Measurements from ENCODE around the gene TEKT2. TPM values are rescaled to one million over a fixed set of nuclear protein-coding genes. Genes with fewer than 3 reads are reported as not detected.

TEKT2 gene
- total RNA-seq, 1 experiment from 2014 or later: 0.20 TPM

DNA sequence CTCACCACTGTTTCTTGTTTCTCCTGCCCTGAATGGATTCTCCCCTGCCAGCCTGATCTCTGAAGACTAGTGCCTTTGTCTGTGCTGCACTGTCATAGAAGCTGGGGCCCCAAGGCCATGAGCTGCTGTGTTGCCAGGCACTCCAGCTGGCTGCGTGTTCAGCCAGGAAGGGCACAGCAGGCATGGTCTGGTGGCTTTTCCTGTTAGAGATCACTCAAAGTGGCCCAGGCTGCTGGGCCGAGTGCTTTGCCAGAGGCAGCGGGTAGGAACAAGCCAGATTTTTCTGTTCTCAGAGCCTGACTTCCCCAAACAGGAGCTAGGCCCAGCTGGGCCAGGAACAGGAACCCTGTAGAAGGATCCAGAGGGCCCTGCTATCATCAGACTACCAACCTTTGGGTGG is 10.0 kb downstream of the TEKT2 start:
- H2AK5ac ChIP-seq (ENCODE audit: insufficient read length, low read length): no peak overlapping the region
- H2BK5ac ChIP-seq (ENCODE audit: insufficient read length, low read length): no peak overlapping the region
- DNase-seq: no peak
- H4K91ac ChIP-seq (ENCODE audit: insufficient read length, low read depth, low read length): no peak overlapping the region
- no peak overlapping the region for H3K4me3 Mint-ChIP-seq
- H3T11ph ChIP-seq (ENCODE audit: low read length): no peak overlapping the region
- H3K79me2 ChIP-seq (ENCODE audit: insufficient read depth, low read length): peaks cover 2% of the 10 kb centered on the region; the same call in 1 of the 2 replicates
- no peak overlapping the region for H3K18ac ChIP-seq (ENCODE audit: insufficient read length, low read depth, low read length)
- no peaks in the 10 kb centered on the region; a peak in 1 of 5 replicates for H3K9me3 Mint-ChIP-seq
- H3K4me2 ChIP-seq (ENCODE audit: insufficient read depth, insufficient read length, low read length): no peak overlapping the region
- H4K5ac ChIP-seq (ENCODE audit: insufficient read length, low read depth, low read length): no peak overlapping the region
- H3K4me1 ChIP-seq (ENCODE audit: insufficient read depth, low read length): no peaks in the 10 kb centered on the region
- no peak overlapping the region for H2BK20ac ChIP-seq (ENCODE audit: low read depth, low read length, poor library complexity, severe bottlenecking)
- WGBS (ENCODE audit: extremely low coverage, insufficient read length, low lambda C conversion rate): no CpG with 5 or more reads among the region's 3 CpGs
- H3K23ac ChIP-seq (ENCODE audit: insufficient read length, low read depth, low read length): no peak overlapping the region
- H3K27me3 ChIP-seq (ENCODE audit: insufficient read depth, low read length): no peaks in the 10 kb centered on the region
- no peak overlapping the region for H3K27ac ChIP-seq (ENCODE audit: insufficient read length, low read depth, low read length)
- no peak for TF ChIP-seq CTCF (conservative IDR thresholded peaks at IDR 0.05)
- no peaks in the 10 kb centered on the region for H3K9me3 ChIP-seq (ENCODE audit: control insufficient read depth, low read depth, low read length)
- H3K4ac ChIP-seq (ENCODE audit: low read depth, low read length): no peak overlapping the region
- no peak overlapping the region for H3K9ac ChIP-seq (ENCODE audit: extremely low read depth, insufficient read length, low read length)
- peaks cover 22 to 24% of the 10 kb centered on the region in 2 experiments for H3K4me1 Mint-ChIP-seq
- H3K36me3 Mint-ChIP-seq (ENCODE audit: insufficient read depth in 1 of 3, low read depth in 3 of 3): peaks cover 21 to 46% (median 40%) of the 10 kb centered on the region in 3 experiments; a peak in 6 of 7 replicates
- no peak overlapping the region for H3K27ac Mint-ChIP-seq
- no peaks in the 10 kb centered on the region for H4K20me1 ChIP-seq (ENCODE audit: control insufficient read depth, insufficient read depth, insufficient read length)
- no peaks in the 10 kb centered on the region for H3K79me1 ChIP-seq (ENCODE audit: insufficient read depth, low read depth, low read length, poor library complexity, severe bottlenecking)
- H3K27me3 Mint-ChIP-seq (ENCODE audit: low read depth): no peaks in the 10 kb centered on the region
- H4K8ac ChIP-seq (replicated peaks; ENCODE audit: insufficient read length, low read depth, low read length): no peak overlapping the region
- no peak overlapping the region for H3K14ac ChIP-seq (ENCODE audit: insufficient read depth, low read length)
- H2BK120ac ChIP-seq (ENCODE audit: low read depth, low read length, poor library complexity, severe bottlenecking): no peak overlapping the region
- peaks cover 6% of the 10 kb centered on the region for H3K23me2 ChIP-seq (ENCODE audit: insufficient read length, low read depth, low read length, poor library complexity, severe bottlenecking)
- H2BK15ac ChIP-seq (ENCODE audit: low read depth, low read length): no peak overlapping the region
- H3K56ac ChIP-seq (ENCODE audit: insufficient read length, low read depth, low read length): no peak overlapping the region
- H2BK12ac ChIP-seq (ENCODE audit: insufficient read length, low read depth, low read length): no peak overlapping the region
- no peak overlapping the region for H2AFZ ChIP-seq (ENCODE audit: low read length)

Measured in H9 (cell line).